BJ (cell line): ENCODE data around the gene AGAP1. TPM values are rescaled to one million over a fixed set of nuclear protein-coding genes. Genes with fewer than 3 reads are reported as not detected.

Source experiments
- CTCF ChIA-PET: fragments of 350-600 bp; formaldehyde crosslinking; extraction: SDS; loops from one replicate; lab custom pipeline; 2021; ENCODE audit warnings: antibody characterized with exemption, inconsistent platforms; lab: Yijun Ruan, JAX
- POLR2A ChIA-PET: fragments of 300-600 bp; sonication (Branson Sonifier 250); formaldehyde crosslinking; extraction: SDS; loops from one replicate; lab custom pipeline; 2021; ENCODE audit warnings: antibody characterized with exemption; lab: Charles Lee
- DNase-seq: peaks from one replicate; pipeline ENCODE4 v3.0.0-alpha.2; 2011; ENCODE audit warnings: low read depth
- H3K27me3 ChIP-seq: 2 replicates; pipeline ENCODE4 v1.6.0; 2011; ENCODE audit warnings: low read length; ENCODE audit not compliant: control insufficient read depth, insufficient read depth
- H3K36me3 ChIP-seq: 2 replicates; pipeline ENCODE4 v1.5.1; 2011; ENCODE audit warnings: low read length; ENCODE audit not compliant: control insufficient read depth, insufficient read depth
- H3K4me3 ChIP-seq: 2 replicates; pipeline ENCODE4 v1.5.1; 2011; ENCODE audit warnings: low read depth, mild to moderate bottlenecking, control low read depth, low read length
- polyA plus RNA-seq: library from polyadenylated mRNA; depleted of rRNA; stranded (reverse); fragments of >200 nt; gene quantifications from 2 replicates; pipeline ENCODE4 v1.2.3, GENCODE V29; 2011
- TF ChIP-seq, protein P1 (sequence below): IDR thresholded peaks from 2 replicates; pipeline ENCODE4 v1.5.1; 2011; ENCODE audit warnings: low read depth, mild to moderate bottlenecking, control low read depth, inconsistent platforms, low read length, moderate library complexity; ENCODE audit not compliant: insufficient read depth

AGAP1 gene
- polyA plus RNA-seq, 1 experiment, result 14.9 TPM

DNA sequence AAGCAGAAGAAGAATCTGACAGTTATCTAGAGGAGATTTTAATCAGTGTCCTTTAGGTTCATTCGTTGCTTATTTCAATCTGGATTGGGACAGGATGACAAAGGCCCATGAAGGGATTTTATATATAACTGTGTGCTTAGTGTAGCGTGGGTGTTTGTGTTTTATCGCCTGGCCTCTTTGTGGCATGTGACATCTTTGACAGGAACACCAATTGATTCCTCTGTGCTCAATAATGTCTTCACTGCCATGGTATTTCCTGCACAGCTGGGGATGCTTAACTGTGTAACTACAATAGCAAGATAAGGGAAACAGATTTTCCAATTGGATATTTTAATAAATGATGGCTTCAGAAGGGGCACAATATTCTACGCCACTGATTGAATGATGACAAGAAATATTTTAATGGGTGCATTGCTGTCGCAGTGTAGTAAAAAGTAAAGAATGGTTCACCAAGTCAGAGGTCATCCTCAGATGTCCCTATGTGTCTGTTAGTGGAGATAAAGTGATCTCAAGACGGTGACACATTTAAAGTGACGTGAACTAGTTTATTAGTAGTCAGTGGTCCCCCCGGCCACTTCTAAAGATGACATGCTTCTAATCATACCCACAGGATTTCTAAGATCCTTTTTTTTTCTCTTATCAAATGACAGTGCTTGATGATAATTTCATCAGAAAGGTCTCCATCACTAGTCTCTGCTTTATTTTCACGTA, 160.4 kb downstream of the AGAP1 start:
- no peak overlapping the region for H3K4me3 ChIP-seq
- ChIA-PET CTCF (interaction anchor here (0.6 to 1.1 kb wide), 3 partner anchors 11 to 19 kb away, joined by 3 read pairs; no protein-coding TSS in a partner anchor), POLR2A (no interaction called here)
- TF ChIP-seq, protein P1, sequence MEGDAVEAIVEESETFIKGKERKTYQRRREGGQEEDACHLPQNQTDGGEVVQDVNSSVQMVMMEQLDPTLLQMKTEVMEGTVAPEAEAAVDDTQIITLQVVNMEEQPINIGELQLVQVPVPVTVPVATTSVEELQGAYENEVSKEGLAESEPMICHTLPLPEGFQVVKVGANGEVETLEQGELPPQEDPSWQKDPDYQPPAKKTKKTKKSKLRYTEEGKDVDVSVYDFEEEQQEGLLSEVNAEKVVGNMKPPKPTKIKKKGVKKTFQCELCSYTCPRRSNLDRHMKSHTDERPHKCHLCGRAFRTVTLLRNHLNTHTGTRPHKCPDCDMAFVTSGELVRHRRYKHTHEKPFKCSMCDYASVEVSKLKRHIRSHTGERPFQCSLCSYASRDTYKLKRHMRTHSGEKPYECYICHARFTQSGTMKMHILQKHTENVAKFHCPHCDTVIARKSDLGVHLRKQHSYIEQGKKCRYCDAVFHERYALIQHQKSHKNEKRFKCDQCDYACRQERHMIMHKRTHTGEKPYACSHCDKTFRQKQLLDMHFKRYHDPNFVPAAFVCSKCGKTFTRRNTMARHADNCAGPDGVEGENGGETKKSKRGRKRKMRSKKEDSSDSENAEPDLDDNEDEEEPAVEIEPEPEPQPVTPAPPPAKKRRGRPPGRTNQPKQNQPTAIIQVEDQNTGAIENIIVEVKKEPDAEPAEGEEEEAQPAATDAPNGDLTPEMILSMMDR, result no peak
- no peak for DNase-seq
- no peaks in the 10 kb centered on the region for H3K27me3 ChIP-seq
- no peaks in the 10 kb centered on the region for H3K36me3 ChIP-seq

DNA sequence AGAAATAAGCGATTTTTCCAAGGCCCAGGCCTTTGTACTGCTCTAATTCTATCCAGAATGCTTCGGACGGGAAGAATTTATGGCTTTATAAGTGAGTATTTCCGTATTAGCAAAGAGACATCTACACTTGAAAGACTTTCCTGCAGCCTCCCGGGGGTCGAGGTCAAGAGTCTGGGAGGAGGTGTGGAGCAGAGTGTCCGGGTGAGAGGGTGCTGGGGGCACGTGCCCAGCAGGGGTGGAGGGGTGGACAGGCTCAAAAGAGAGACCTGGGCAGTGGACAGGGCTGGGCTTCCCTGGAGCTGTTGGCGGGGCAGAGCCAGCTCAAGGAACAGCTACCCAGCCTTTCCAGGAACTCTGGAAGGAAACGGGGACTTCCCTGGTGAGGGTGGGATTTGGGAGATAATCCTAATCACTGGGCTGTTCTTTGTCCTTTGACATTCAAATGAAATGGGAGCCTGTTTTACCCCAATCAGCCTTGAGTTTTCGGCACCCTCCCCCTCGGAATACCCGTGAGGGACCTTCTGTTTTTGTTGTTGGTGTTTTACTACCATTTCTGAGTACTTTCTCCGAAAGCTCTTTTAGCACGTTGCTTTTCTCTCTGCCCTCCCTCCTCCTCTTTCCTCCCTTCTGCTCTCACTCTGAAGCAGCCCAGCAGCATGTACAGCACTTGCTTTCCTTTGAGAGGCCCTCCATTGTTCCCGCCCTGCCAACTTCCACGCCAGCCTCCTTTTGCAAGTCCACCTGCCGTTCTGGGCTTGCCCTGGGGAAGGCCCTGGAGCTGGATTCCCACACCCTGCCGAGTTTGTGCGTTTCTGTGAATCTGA, 164.7 kb downstream of the AGAP1 start:
- ChIA-PET CTCF (interaction anchor here (1.5 kb wide), 1 partner anchor 8 kb away, joined by 4 read pairs; no protein-coding TSS in a partner anchor), POLR2A (no interaction called here)
- Histone ChIP-seq H3K4me3 (no peak overlapping the region), H3K36me3 (no peaks in the 10 kb centered on the region), H3K27me3 (peaks cover 4% of the 10 kb centered on the region; the same call in 1 of the 2 replicates)
- DNase-seq, result no peak
- TF ChIP-seq, protein P1, result no peak

DNA sequence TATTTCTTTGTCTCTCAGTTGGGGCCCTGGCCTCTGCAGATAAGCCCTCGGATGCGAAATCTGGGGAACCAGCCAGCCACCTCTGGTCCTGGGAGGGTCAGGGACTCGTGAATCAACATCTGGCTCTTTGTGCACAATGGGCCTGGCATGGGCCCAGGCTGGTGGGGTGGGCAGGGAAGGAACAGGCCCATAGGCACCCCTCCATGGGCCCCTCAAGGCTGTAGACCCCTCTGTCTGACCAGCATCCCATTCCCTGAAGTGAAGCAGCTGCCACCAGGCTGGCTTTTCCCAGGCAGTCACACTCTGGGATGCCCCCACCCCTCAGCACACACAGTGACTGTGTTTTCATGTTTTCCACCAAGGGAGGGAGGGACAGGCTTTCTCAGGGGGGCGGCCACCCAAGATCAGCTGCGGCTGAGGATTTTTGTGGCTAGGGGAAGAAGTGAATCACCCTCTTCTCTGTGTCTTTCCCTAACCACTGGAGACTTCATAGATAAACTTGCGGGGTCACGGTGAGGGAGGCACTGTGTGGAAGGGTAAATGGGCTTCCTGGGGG, 166.0 kb downstream of the AGAP1 start:
- DNase-seq, result peak; percentile 71
- TF ChIP-seq, protein P1, result no peak
- H3K4me3 ChIP-seq, result no peak overlapping the region
- H3K36me3 ChIP-seq, result no peaks in the 10 kb centered on the region
- ChIA-PET CTCF (interaction anchor here (0.8 to 1.5 kb wide), 5 partner anchors 8 to 65 kb away, joined by 3 to 5 read pairs (median 4); no protein-coding TSS in a partner anchor), POLR2A (no interaction called here)
- H3K27me3 ChIP-seq, result peaks cover 4% of the 10 kb centered on the region; the same call in 1 of the 2 replicates

DNA sequence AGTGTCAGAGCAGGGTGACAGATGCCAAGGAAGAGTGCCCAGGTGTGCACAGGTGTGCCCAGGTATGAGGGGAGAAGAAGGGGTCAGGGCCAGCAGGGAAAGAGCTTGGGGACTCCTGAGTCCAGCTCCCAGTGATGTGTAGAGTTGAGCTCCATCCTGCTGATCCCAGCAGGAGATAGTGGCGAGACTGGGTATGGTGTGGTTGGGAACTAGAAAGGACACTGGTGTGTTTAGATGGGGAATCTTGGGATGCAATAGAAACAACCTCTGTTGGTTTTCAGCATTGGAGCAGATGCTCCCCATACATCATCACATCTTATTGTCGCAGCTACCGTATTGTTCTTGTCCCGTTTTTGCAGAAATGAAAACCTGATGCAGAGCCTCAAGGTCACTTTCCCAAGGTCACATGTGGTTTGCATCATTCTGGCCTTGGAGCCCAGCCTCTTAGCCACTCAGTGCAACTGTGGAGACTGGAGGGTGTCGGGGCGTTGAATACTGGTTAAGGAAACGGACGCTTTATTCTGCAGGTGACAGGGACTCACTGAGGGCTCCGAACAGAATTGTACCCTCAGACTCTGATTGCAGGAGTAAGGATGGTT, 166.7 kb downstream of the AGAP1 start:
- ChIA-PET CTCF (interaction anchor here (0.8 to 1.5 kb wide), 5 partner anchors 8 to 66 kb away, joined by 3 to 5 read pairs (median 4); no protein-coding TSS in a partner anchor), POLR2A (no interaction called here)
- Histone ChIP-seq H3K36me3 (no peaks in the 10 kb centered on the region), H3K27me3 (peaks cover 4% of the 10 kb centered on the region; the same call in 1 of the 2 replicates), H3K4me3 (no peak overlapping the region)
- DNase-seq, result no peak
- TF ChIP-seq, protein P1, result no peak
